GM19239 (cell line): Measurements from ENCODE around the gene TMEM8B.
A peak's percentile ranks its signal among the peaks of the same experiment; 100 is the strongest.
"Not testable (repeated sequence)": the region's sequence is repeated elsewhere in the genome, so short reads cannot be mapped to it uniquely, and the experiment has no call there.

Experiments
- DNase-seq: peaks from one replicate; pipeline ENCODE4 v3.0.0; 2011; ENCODE audit warnings: low spot score; ENCODE audit not compliant: insufficient read length
- FAIRE-seq: peaks from 2 replicates; lab custom pipeline; 2011; peaks lifted over from hg19 to GRCh38; lab: Jason Lieb, UNC

TMEM8B gene

GRCh38 chr9:35862328-35862727 lies 33.3 kb downstream of the TMEM8B start:
- DNase-seq (no peak), FAIRE-seq (no peak)

- FAIRE-seq (no peak), DNase-seq (no peak)
These were observed 34.6 kb downstream of the TMEM8B start for GRCh38 chr9:35863583-35863982.

GRCh38 chr9:35864695-35865255 lies 35.7 kb downstream of the TMEM8B start:
- DNase-seq (no peak), FAIRE-seq (no peak)

GRCh38 chr9:35867538-35867937 lies 38.5 kb downstream of the TMEM8B start:
- no peak for DNase-seq
- no peak for FAIRE-seq

GRCh38 chr9:35868933-35869332 lies 39.9 kb downstream of the TMEM8B start:
- no peak for DNase-seq
- FAIRE-seq = no peak

- no peak for FAIRE-seq
These were observed 40.7 kb downstream of the TMEM8B start for GRCh38 chr9:35869621-35870216.

GRCh38 chr9:35870351-35870923 lies 41.4 kb downstream of the TMEM8B start, which contains the start of gene OR13J1:
Gene OR13J1 (minus strand): TSS chr9:35870401. CDS start chr9:35870401, 0 bp downstream.
- DNase-seq (no peak), FAIRE-seq (no peak)

More at GRCh38 chr9:35869621-35870216, 40.7 kb downstream of the TMEM8B start:
- DNase-seq = no peak

GRCh38 chr9:35871545-35871944 lies 42.5 kb downstream of the TMEM8B start:
- DNase-seq (no peak), FAIRE-seq (no peak)

- no peak for FAIRE-seq
- DNase-seq = no peak
These were observed 43.5 kb downstream of the TMEM8B start for GRCh38 chr9:35872505-35872904.

GRCh38 chr9:35882263-35882848 lies 53.3 kb downstream of the TMEM8B start:
- DNase-seq (peak; percentile 65), FAIRE-seq (peak; percentile 95)

- no peak for FAIRE-seq
- DNase-seq = no peak
These were observed 54.0 kb downstream of the TMEM8B start for GRCh38 chr9:35882996-35883395.

- DNase-seq, FAIRE-seq: not testable (repeated sequence)
These were observed 55.9 kb downstream of the TMEM8B start for GRCh38 chr9:35884908-35885307.

GRCh38 chr9:35891646-35892045 lies 62.6 kb downstream of the TMEM8B start:
- no peak for FAIRE-seq
- DNase-seq = no peak

- DNase-seq (no peak), FAIRE-seq (no peak)
These were observed 63.0 kb downstream of the TMEM8B start for GRCh38 chr9:35892051-35892450.

- DNase-seq = no peak
- no peak for FAIRE-seq
These were observed 67.5 kb downstream of the TMEM8B start for GRCh38 chr9:35896570-35896969.

- DNase-seq, FAIRE-seq: not testable (repeated sequence)
These were observed 68.5 kb downstream of the TMEM8B start for GRCh38 chr9:35897376-35898099.

GRCh38 chr9:35898337-35898736 lies 69.3 kb downstream of the TMEM8B start:
- FAIRE-seq = no peak
- no peak for DNase-seq

GRCh38 chr9:35899021-35899420 lies 70.0 kb downstream of the TMEM8B start:
- FAIRE-seq = no peak
- no peak for DNase-seq

- DNase-seq (peak; percentile 50), FAIRE-seq (peak; percentile 93)
These were observed 74.0 kb downstream of the TMEM8B start for GRCh38 chr9:35903049-35903448.

- no peak for DNase-seq
- FAIRE-seq = no peak
These were observed 75.3 kb downstream of the TMEM8B start for GRCh38 chr9:35904338-35904737.
